Measurements from ENCODE around the gene HERC2. TPM values are rescaled to one million over a fixed set of nuclear protein-coding genes. Genes with fewer than 3 reads are reported as not detected.
A peak's percentile ranks its signal among the peaks of the same experiment; 100 is the strongest.
"Not testable (repeated sequence)": the region's sequence is repeated elsewhere in the genome, so short reads cannot be mapped to it uniquely, and the experiment has no call there.

The HERC2 gene
- total and polyA plus RNA-seq, 5 donors from 2014 or later = 8.2 to 69.0 (median 10.4) TPM

- peaks cover 33% of the 10 kb centered on the region for H3K36me3 ChIP-seq (ENCODE audit: control insufficient read depth, insufficient read depth, low read length)
- H3K27me3 Mint-ChIP-seq; H3K27ac ChIP-seq (ENCODE audit: insufficient read depth, low read length, poor library complexity, severe bottlenecking); H3K4me1 Mint-ChIP-seq; H3K9me3 Mint-ChIP-seq; H3K4me1 ChIP-seq (ENCODE audit: control insufficient read depth, insufficient read depth, low read length, poor library complexity, severe bottlenecking); H3K27me3 ChIP-seq (ENCODE audit: control insufficient read depth, insufficient read depth, low read length); DNase-seq; ATAC-seq (ENCODE audit: low read depth in 2 of 2); H3K4me3 ChIP-seq (ENCODE audit: low read depth, low read length); H3K9me3 ChIP-seq (ENCODE audit: control insufficient read depth in 2 of 2, low read length in 2 of 2); H3K4me3 Mint-ChIP-seq: not testable (repeated sequence)
- Mint-ChIP-seq H3K27ac (peak overlapping the region in 2 of 3 donors; percentile 6 to 54), H3K36me3 (peaks cover 64% of the 10 kb centered on the region)
Observed at GRCh38 chr15:28168405-28169121, 153.4 kb downstream of the HERC2 start.

- no peak overlapping the region for H3K4me3 Mint-ChIP-seq
- DNase-seq (no peak), ATAC-seq (ENCODE audit: low read depth in 2 of 2) (no peak)
- no peak overlapping the region for H3K4me3 ChIP-seq (ENCODE audit: low read depth, low read length)
- no peaks in the 10 kb centered on the region for H3K9me3 Mint-ChIP-seq
- peaks cover 0 to 2% (median 0%) of the 10 kb centered on the region in 4 donors for H3K4me1 Mint-ChIP-seq
- H3K36me3 ChIP-seq (ENCODE audit: control insufficient read depth, insufficient read depth, low read length) = peaks cover 34% of the 10 kb centered on the region
- no peaks in the 10 kb centered on the region for H3K9me3 ChIP-seq (ENCODE audit: control insufficient read depth in 2 of 2, low read length in 2 of 2)
- no peaks in the 10 kb centered on the region for H3K27me3 ChIP-seq (ENCODE audit: control insufficient read depth, insufficient read depth, low read length)
- H3K27me3 Mint-ChIP-seq = no peaks in the 10 kb centered on the region
- H3K27ac ChIP-seq (ENCODE audit: insufficient read depth, low read length, poor library complexity, severe bottlenecking) = no peak overlapping the region
- H3K27ac Mint-ChIP-seq = no peak overlapping the region
- H3K36me3 Mint-ChIP-seq = peaks cover 68% of the 10 kb centered on the region
- H3K4me1 ChIP-seq (ENCODE audit: control insufficient read depth, insufficient read depth, low read length, poor library complexity, severe bottlenecking) = no peaks in the 10 kb centered on the region
Observed at GRCh38 chr15:28167042-28167441, 154.9 kb downstream of the HERC2 start.

- no peaks in the 10 kb centered on the region for H3K9me3 Mint-ChIP-seq
- no peak for ATAC-seq (ENCODE audit: low read depth in 2 of 2)
- H3K4me1 Mint-ChIP-seq = peaks cover 0 to 2% (median 0%) of the 10 kb centered on the region in 4 donors
- no peaks in the 10 kb centered on the region for H3K27me3 Mint-ChIP-seq
- H3K36me3 ChIP-seq (ENCODE audit: control insufficient read depth, insufficient read depth, low read length) = peaks cover 44% of the 10 kb centered on the region
- no peak overlapping the region for H3K27ac Mint-ChIP-seq
- no peaks in the 10 kb centered on the region for H3K27me3 ChIP-seq (ENCODE audit: control insufficient read depth, insufficient read depth, low read length)
- H3K27ac ChIP-seq (ENCODE audit: insufficient read depth, low read length, poor library complexity, severe bottlenecking) = no peak overlapping the region
- H3K9me3 ChIP-seq (ENCODE audit: control insufficient read depth in 2 of 2, low read length in 2 of 2) = no peaks in the 10 kb centered on the region
- H3K36me3 Mint-ChIP-seq = peaks cover 73% of the 10 kb centered on the region
- H3K4me3 ChIP-seq (ENCODE audit: low read depth, low read length) = no peak overlapping the region
- H3K4me3 Mint-ChIP-seq = no peak overlapping the region
- DNase-seq = no peak
- no peaks in the 10 kb centered on the region for H3K4me1 ChIP-seq (ENCODE audit: control insufficient read depth, insufficient read depth, low read length, poor library complexity, severe bottlenecking)
Observed at GRCh38 chr15:28165791-28166190, 156.2 kb downstream of the HERC2 start.

GRCh38 chr15:28164876-28165275 lies 157.1 kb downstream of the HERC2 start:
- no peak overlapping the region for H3K27ac ChIP-seq (ENCODE audit: insufficient read depth, low read length, poor library complexity, severe bottlenecking)
- ATAC-seq (ENCODE audit: low read depth in 2 of 2) = no peak

GRCh38 chr15:28154283-28154682 lies 167.7 kb downstream of the HERC2 start:
- H3K27ac Mint-ChIP-seq = peak overlapping the region in 1 of 3 donors; percentile 49
- H3K4me3 Mint-ChIP-seq = no peak overlapping the region
- H3K4me1 ChIP-seq (ENCODE audit: control insufficient read depth, insufficient read depth, low read length, poor library complexity, severe bottlenecking) = no peaks in the 10 kb centered on the region

More at GRCh38 chr15:28164876-28165275, 157.1 kb downstream of the HERC2 start:
- Mint-ChIP-seq H3K4me3 (no peak overlapping the region), H3K27me3 (no peaks in the 10 kb centered on the region), H3K9me3 (no peaks in the 10 kb centered on the region), H3K36me3 (peaks cover 74% of the 10 kb centered on the region), H3K27ac (peak overlapping the region in 1 of 3 donors; percentile 26), H3K4me1 (peaks cover 0 to 2% (median 0%) of the 10 kb centered on the region in 4 donors)
- H3K36me3 ChIP-seq (ENCODE audit: control insufficient read depth, insufficient read depth, low read length) = peaks cover 44% of the 10 kb centered on the region
- no peaks in the 10 kb centered on the region for H3K27me3 ChIP-seq (ENCODE audit: control insufficient read depth, insufficient read depth, low read length)
- DNase-seq = no peak
- no peak overlapping the region for H3K4me3 ChIP-seq (ENCODE audit: low read depth, low read length)
- H3K4me1 ChIP-seq (ENCODE audit: control insufficient read depth, insufficient read depth, low read length, poor library complexity, severe bottlenecking) = no peaks in the 10 kb centered on the region
- H3K9me3 ChIP-seq (ENCODE audit: control insufficient read depth in 2 of 2, low read length in 2 of 2) = no peaks in the 10 kb centered on the region

GRCh38 chr15:28153492-28154119 lies 168.4 kb downstream of the HERC2 start:
- no peak overlapping the region for H3K4me3 ChIP-seq (ENCODE audit: low read depth, low read length)
- Mint-ChIP-seq H3K4me3 (no peak overlapping the region), H3K4me1 (peaks cover 0 to 7% (median 0%) of the 10 kb centered on the region in 4 donors), H3K36me3 (peaks cover 43% of the 10 kb centered on the region), H3K27ac (peak overlapping the region in 1 of 3 donors; percentile 49), H3K9me3 (peaks cover 0 to 30% (median 7%) of the 10 kb centered on the region in 7 donors), H3K27me3 (no peaks in the 10 kb centered on the region)
- no peaks in the 10 kb centered on the region for H3K36me3 ChIP-seq (ENCODE audit: control insufficient read depth, insufficient read depth, low read length)
- ATAC-seq (ENCODE audit: low read depth in 2 of 2) (no peak), DNase-seq (no peak)
- H3K9me3 ChIP-seq (ENCODE audit: control insufficient read depth in 2 of 2, low read length in 2 of 2) = peaks cover 1 to 4% of the 10 kb centered on the region in 2 experiments
- H3K27ac ChIP-seq (ENCODE audit: insufficient read depth, low read length, poor library complexity, severe bottlenecking) = no peak overlapping the region
- H3K4me1 ChIP-seq (ENCODE audit: control insufficient read depth, insufficient read depth, low read length, poor library complexity, severe bottlenecking) = no peaks in the 10 kb centered on the region
- no peaks in the 10 kb centered on the region for H3K27me3 ChIP-seq (ENCODE audit: control insufficient read depth, insufficient read depth, low read length)

More at GRCh38 chr15:28154283-28154682, 167.7 kb downstream of the HERC2 start:
- peaks cover 0 to 24% (median 5%) of the 10 kb centered on the region in 7 donors for H3K9me3 Mint-ChIP-seq
- peaks cover 38% of the 10 kb centered on the region for H3K36me3 Mint-ChIP-seq
- Histone ChIP-seq H3K9me3 (ENCODE audit: control insufficient read depth in 2 of 2, low read length in 2 of 2) (peaks cover 0 to 1% of the 10 kb centered on the region in 2 experiments), H3K27ac (ENCODE audit: insufficient read depth, low read length, poor library complexity, severe bottlenecking) (no peak overlapping the region), H3K27me3 (ENCODE audit: control insufficient read depth, insufficient read depth, low read length) (no peaks in the 10 kb centered on the region), H3K36me3 (ENCODE audit: control insufficient read depth, insufficient read depth, low read length) (no peaks in the 10 kb centered on the region), H3K4me3 (ENCODE audit: low read depth, low read length) (no peak overlapping the region)
- H3K27me3 Mint-ChIP-seq = no peaks in the 10 kb centered on the region
- no peak for ATAC-seq (ENCODE audit: low read depth in 2 of 2)
- H3K4me1 Mint-ChIP-seq = peaks cover 0 to 5% (median 0%) of the 10 kb centered on the region in 4 donors
- no peak for DNase-seq

GRCh38 chr15:28152538-28152923 lies 169.4 kb downstream of the HERC2 start:
- not testable (repeated sequence) for H3K36me3 ChIP-seq (ENCODE audit: control insufficient read depth, insufficient read depth, low read length); H3K27me3 Mint-ChIP-seq; DNase-seq; ATAC-seq (ENCODE audit: low read depth in 2 of 2); H3K4me1 ChIP-seq (ENCODE audit: control insufficient read depth, insufficient read depth, low read length, poor library complexity, severe bottlenecking); H3K27ac ChIP-seq (ENCODE audit: insufficient read depth, low read length, poor library complexity, severe bottlenecking); H3K27me3 ChIP-seq (ENCODE audit: control insufficient read depth, insufficient read depth, low read length); H3K4me3 Mint-ChIP-seq; H3K4me1 Mint-ChIP-seq; H3K4me3 ChIP-seq (ENCODE audit: low read depth, low read length); H3K9me3 ChIP-seq (ENCODE audit: control insufficient read depth in 2 of 2, low read length in 2 of 2)
- H3K9me3 Mint-ChIP-seq = peaks cover 0 to 30% (median 7%) of the 10 kb centered on the region in 7 donors
- H3K27ac Mint-ChIP-seq = peak overlapping the region in 1 of 3 donors; percentile 76
- H3K36me3 Mint-ChIP-seq = peaks cover 44% of the 10 kb centered on the region

Measured in CD4-positive, CD25-positive, alpha-beta regulatory T cell (primary cell).